Thoracic aorta (tissue), 2 donors: ENCODE results near the gene FTSJ3. TPM values are rescaled to one million over a fixed set of nuclear protein-coding genes. Genes with fewer than 3 reads are reported as not detected.

Source experiments
- ATAC-seq: fragments of 150-250 bp; one replicate; pipeline ENCODE4 v1.8.0; 2017; ENCODE audit warnings: low read depth; ENCODE audit not compliant: insufficient number of reproducible peaks, low FRiP score
- DNase-seq: peaks from one replicate; pipeline ENCODE4 v3.0.0-alpha.2; 2020; ENCODE audit warnings: low spot score
- H3K27ac ChIP-seq, 2 donors: fragments of 200-600 bp; sonication (generic); 1 replicate in 1 of 2; 2 replicates in 1 of 2; pipeline ENCODE4 v1.5.1; 2016; ENCODE audit warnings: mild to moderate bottlenecking in 2 of 2, moderate library complexity in 2 of 2
- H3K27me3 ChIP-seq: fragments of 200-600 bp; sonication (generic); replicated peaks from 2 replicates; pipeline ENCODE4 v1.6.0; 2016; ENCODE audit warnings: mild to moderate bottlenecking; ENCODE audit not compliant: insufficient read depth
- H3K36me3 ChIP-seq: fragments of 200-600 bp; sonication (generic); one replicate; pipeline ENCODE4 v1.5.1; 2016
- H3K4me1 ChIP-seq, 2 donors: fragments of 200-600 bp; sonication (generic); 1 replicate in 1 of 2; 2 replicates in 1 of 2; pipeline versions ENCODE4 v1.5.1 to v1.6.0; 2016; ENCODE audit warnings: low read depth in 2 of 2, mild to moderate bottlenecking in 1 of 2; ENCODE audit not compliant: control insufficient read depth in 1 of 2
- H3K4me3 ChIP-seq: fragments of 200-600 bp; sonication (generic); 2 replicates; pipeline ENCODE4 v1.5.1; 2016; ENCODE audit warnings: mild to moderate bottlenecking
- H3K9me3 ChIP-seq: fragments of 200-600 bp; sonication (generic); 2 replicates; pipeline ENCODE4 v1.5.1; 2016
- total RNA-seq, 2 donors: library from RNA; depleted of rRNA; stranded (reverse); fragments of >200 nt; gene quantifications; one replicate each; pipeline versions ENCODE4 v1.1.0 to v1.2.3, GENCODE V29; 2016
- TF ChIP-seq, protein P1 (sequence below): fragments of 200-600 bp; sonication (generic); IDR thresholded peaks from one replicate; pipeline ENCODE4 v1.5.1; 2019; ENCODE audit warnings: antibody characterized with exemption

The FTSJ3 gene
- total RNA-seq, 2 donors from 2014 or later: 38.2 to 52.9 TPM

DNA sequence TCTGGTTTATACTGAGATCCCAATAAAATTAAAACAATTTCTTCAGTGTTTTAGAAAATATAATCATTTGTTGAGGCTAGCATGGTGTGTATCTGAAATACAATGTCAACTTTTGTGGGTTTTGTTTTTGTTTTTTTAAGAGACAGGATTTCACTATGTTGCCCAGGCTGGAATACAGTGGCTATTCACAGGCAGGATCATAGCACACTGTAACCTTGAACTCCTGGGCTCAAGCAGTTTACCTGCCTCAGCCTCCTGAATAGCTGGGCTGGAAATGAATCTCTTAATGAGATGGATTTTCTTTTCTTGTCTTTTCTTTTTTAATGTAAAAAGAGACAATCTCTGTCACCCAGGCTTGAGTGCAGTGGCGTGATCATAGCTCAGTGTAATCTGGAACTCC, 41.3 kb downstream of the FTSJ3 start:
- no peak overlapping the region for H3K4me3 ChIP-seq
- H3K36me3 ChIP-seq: peaks cover 28% of the 10 kb centered on the region
- ATAC-seq (no peak), DNase-seq (no peak)
- H3K27me3 ChIP-seq: no peaks in the 10 kb centered on the region
- H3K9me3 ChIP-seq: no peaks in the 10 kb centered on the region
- H3K27ac ChIP-seq: no peak overlapping the region
- H3K4me1 ChIP-seq: no peaks in the 10 kb centered on the region
- TF ChIP-seq, protein P1, sequence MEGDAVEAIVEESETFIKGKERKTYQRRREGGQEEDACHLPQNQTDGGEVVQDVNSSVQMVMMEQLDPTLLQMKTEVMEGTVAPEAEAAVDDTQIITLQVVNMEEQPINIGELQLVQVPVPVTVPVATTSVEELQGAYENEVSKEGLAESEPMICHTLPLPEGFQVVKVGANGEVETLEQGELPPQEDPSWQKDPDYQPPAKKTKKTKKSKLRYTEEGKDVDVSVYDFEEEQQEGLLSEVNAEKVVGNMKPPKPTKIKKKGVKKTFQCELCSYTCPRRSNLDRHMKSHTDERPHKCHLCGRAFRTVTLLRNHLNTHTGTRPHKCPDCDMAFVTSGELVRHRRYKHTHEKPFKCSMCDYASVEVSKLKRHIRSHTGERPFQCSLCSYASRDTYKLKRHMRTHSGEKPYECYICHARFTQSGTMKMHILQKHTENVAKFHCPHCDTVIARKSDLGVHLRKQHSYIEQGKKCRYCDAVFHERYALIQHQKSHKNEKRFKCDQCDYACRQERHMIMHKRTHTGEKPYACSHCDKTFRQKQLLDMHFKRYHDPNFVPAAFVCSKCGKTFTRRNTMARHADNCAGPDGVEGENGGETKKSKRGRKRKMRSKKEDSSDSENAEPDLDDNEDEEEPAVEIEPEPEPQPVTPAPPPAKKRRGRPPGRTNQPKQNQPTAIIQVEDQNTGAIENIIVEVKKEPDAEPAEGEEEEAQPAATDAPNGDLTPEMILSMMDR: no peak

DNA sequence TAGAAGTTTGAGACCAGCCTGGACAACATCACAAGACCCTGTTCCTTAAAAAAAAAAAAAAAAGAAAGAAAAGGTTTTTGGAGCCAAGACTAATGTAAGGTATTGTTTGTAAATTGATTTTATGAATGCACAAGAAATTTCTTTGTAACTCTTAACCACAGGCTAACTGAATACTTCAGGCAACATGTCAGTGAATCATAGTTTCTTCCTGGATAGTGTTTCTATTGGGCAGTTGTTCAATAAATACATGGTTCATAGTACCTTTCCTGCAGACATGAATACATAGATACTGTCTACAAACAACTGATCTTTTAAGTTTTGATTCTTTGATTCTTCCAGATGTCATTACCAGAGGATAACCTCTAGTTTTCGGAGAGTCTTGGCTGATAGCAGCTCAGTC, 41.9 kb downstream of the FTSJ3 start:
- H3K4me3 ChIP-seq: no peak overlapping the region
- H3K27ac ChIP-seq: no peak overlapping the region
- no peak for DNase-seq
- no peak for ATAC-seq
- no peaks in the 10 kb centered on the region for H3K27me3 ChIP-seq
- peaks cover 0 to 5% of the 10 kb centered on the region in 2 donors for H3K4me1 ChIP-seq
- TF ChIP-seq, protein P1: no peak
- no peaks in the 10 kb centered on the region for H3K9me3 ChIP-seq
- peaks cover 27% of the 10 kb centered on the region for H3K36me3 ChIP-seq

DNA sequence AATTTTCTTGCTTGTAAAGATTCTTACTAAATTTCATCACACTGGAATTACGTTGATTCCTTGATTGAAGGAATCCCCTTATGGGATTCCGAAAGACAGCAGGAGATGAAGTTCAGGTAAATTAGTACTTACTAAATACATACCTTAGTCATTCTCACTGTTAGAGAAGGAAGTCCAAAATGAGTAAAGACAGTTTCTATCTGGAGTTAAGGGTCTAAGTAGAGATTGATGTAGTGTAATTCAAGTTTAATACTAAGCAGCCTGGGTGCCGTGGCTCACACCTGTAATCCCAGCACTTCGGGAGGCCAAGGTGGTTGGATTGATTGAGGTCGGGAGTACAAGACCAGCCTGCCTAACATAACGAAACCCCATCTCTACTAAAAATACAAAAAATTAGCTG, 43.9 kb downstream of the FTSJ3 start:
- H3K27me3 ChIP-seq: no peaks in the 10 kb centered on the region
- peaks cover 0 to 6% of the 10 kb centered on the region in 2 donors for H3K4me1 ChIP-seq
- DNase-seq (no peak), ATAC-seq (no peak)
- H3K27ac ChIP-seq: no peak overlapping the region
- TF ChIP-seq, protein P1: no peak
- H3K4me3 ChIP-seq: no peak overlapping the region
- H3K36me3 ChIP-seq: peaks cover 16% of the 10 kb centered on the region
- no peaks in the 10 kb centered on the region for H3K9me3 ChIP-seq

DNA sequence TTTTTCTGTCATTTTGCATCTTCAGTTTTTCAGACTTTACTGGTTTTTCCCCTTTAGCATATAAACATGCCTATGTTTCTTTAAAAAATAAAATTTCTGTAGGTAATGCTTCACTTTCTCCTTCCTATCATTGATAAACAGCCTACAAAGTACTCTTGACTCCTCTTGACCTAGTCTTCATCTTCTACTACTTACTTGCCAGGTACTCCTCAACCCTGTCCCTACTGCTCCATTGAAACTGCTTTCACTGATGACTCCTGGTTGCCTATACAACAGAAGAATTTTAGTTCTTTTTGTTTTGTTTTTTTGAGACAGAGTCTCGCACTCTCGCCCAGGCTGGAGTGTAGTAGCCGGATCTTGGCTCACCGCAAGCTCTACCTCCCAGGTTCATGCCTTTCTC, 46.5 kb downstream of the FTSJ3 start:
- DNase-seq: no peak
- H3K9me3 ChIP-seq: no peaks in the 10 kb centered on the region
- no peak for ATAC-seq
- peaks cover 5% of the 10 kb centered on the region for H3K36me3 ChIP-seq
- TF ChIP-seq, protein P1: no peak
- H3K27me3 ChIP-seq: no peaks in the 10 kb centered on the region
- H3K4me3 ChIP-seq: no peak overlapping the region
- H3K4me1 ChIP-seq: peaks cover 14 to 24% of the 10 kb centered on the region in 2 donors
- H3K27ac ChIP-seq: no peak overlapping the region

DNA sequence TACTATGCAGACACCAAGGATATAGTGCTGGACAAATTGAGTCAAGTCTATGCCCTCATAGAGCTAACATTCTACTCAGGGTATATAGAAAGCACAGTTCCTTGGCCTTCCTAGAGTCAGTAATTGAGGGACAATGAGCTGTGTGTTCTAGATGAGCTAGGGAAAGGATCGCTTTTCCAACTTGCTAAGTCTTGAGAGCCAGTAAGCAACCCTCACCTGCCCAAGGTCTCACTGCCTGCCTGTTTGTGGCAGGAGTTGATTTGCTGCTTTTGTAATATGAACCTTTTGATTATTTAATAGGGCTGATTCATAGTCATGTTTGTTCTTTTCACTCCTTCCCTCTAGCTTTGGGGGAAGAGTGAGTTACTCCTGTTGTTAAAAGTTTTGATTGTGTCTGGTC, 47.0 kb downstream of the FTSJ3 start:
- Histone ChIP-seq H3K4me3 (no peak overlapping the region), H3K4me1 (peaks cover 18 to 28% of the 10 kb centered on the region in 2 donors), H3K9me3 (no peaks in the 10 kb centered on the region), H3K27ac (no peak overlapping the region), H3K36me3 (peaks cover 5% of the 10 kb centered on the region), H3K27me3 (no peaks in the 10 kb centered on the region)
- ATAC-seq (no peak), DNase-seq (no peak)
- TF ChIP-seq, protein P1: no peak
